ENCODE data around the gene MZB1. TPM values are rescaled to one million over a fixed set of nuclear protein-coding genes. Genes with fewer than 3 reads are reported as not detected.

The MZB1 gene
- polyA plus RNA-seq, 1 of the 3 experiments (the other 2 are of a cell fraction), result not detected

GRCh38 chr5:139439013-139439903 is 49.5 kb upstream of the MZB1 start, which contains the start of gene DNAJC18:
Gene DNAJC18, minus strand, starts transcription at chr5:139439525. Its CDS starts 80 bp downstream, at chr5:139439445.
- Histone ChIP-seq H3K9me3 (no peaks in the 10 kb centered on the region), H3K36me3 (replicated peaks in 1 of 2; ENCODE audit: control insufficient read depth in 1 of 2, insufficient read depth in 2 of 2, low read length in 1 of 2) (peaks cover 0 to 9% of the 10 kb centered on the region in 2 experiments), H3K79me2 (ENCODE audit: insufficient read depth) (no peaks in the 10 kb centered on the region), H3K4me2 (peak within 1 kb of the TSS; percentile 97), H3K4me1 (ENCODE audit: control insufficient read depth in 1 of 2, insufficient read depth in 2 of 2, low read depth in 1 of 2, low read length in 1 of 2) (peaks cover 10% of the 10 kb centered on the region in 2 experiments; a peak in 3 of 4 replicates), H4K20me1 (ENCODE audit: insufficient read depth) (no peaks in the 10 kb centered on the region), H3K4me3 (ENCODE audit: low read depth in 2 of 2, low read length in 1 of 2) (peak within 1 kb of the TSS; percentile 69 to 90), H3K27me3 (ENCODE audit: insufficient read depth) (no peaks in the 10 kb centered on the region), H3K27ac (ENCODE audit: low read depth in 2 of 2, low read length in 1 of 2) (peak within 1 kb of the TSS; percentile 88 to 89), H3K9ac (peak within 1 kb of the TSS; percentile 96), H2AFZ (ENCODE audit: low read depth) (peak within 1 kb of the TSS; percentile 94), H3F3A (replicated peaks; ENCODE audit: insufficient read depth) (peaks cover 10% of the 10 kb centered on the region), H3K9me2 (no peaks in the 10 kb centered on the region)
- CTCF ChIA-PET, result interaction anchor here (0.8 to 1.4 kb wide), 5 partner anchors 17 to 74 kb away, joined by 3 to 8 read pairs (median 3); partner anchors contain the start of gene SPATA24
- TF ChIP-seq RFX5 (IDR thresholded peaks at IDR 0.05; ENCODE audit: low read length), result no peak
- 0 out of 2 replicates have a peak, but pooled peaks have one; percentile 26 for TF ChIP-seq RCOR1 (IDR thresholded peaks at IDR 0.05; ENCODE audit: low read length)
- 0 out of 2 replicates have a peak, but pooled peaks have one; percentile 4 for TF ChIP-seq RAD21 (IDR thresholded peaks at IDR 0.05; ENCODE audit: low read length)
- TF ChIP-seq, protein P1, sequence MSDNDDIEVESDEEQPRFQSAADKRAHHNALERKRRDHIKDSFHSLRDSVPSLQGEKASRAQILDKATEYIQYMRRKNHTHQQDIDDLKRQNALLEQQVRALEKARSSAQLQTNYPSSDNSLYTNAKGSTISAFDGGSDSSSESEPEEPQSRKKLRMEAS (IDR thresholded peaks at IDR 0.05; ENCODE audit: low read depth), result peak; percentile 77; the same call in 1 of the 2 replicates
- TF ChIP-seq REST (IDR thresholded peaks at IDR 0.05; ENCODE audit: low read depth, low read length), result 0 out of 2 replicates have a peak, but pooled peaks have one; percentile 2
- peak; percentile 79 for TF ChIP-seq YY1 (IDR thresholded peaks at IDR 0.05; ENCODE audit: low read depth)
- TF ChIP-seq, protein P2, sequence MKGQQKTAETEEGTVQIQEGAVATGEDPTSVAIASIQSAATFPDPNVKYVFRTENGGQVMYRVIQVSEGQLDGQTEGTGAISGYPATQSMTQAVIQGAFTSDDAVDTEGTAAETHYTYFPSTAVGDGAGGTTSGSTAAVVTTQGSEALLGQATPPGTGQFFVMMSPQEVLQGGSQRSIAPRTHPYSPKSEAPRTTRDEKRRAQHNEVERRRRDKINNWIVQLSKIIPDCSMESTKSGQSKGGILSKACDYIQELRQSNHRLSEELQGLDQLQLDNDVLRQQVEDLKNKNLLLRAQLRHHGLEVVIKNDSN (IDR thresholded peaks at IDR 0.05; ENCODE audit: borderline replicate concordance, low read depth), result no peak
- TF ChIP-seq NFIC (IDR thresholded peaks at IDR 0.05; ENCODE audit: borderline replicate concordance), result no peak
- peak; percentile 62 for TF ChIP-seq CHD2 (IDR thresholded peaks at IDR 0.05; ENCODE audit: low read length, partially characterized antibody)
- TF ChIP-seq POLR2AphosphoS5 (IDR thresholded peaks at IDR 0.05; ENCODE audit: low read depth, low read length), result peak; percentile 68
- TF ChIP-seq TCF12 (IDR thresholded peaks at IDR 0.05), result peak; percentile 16; the same call in 1 of the 2 replicates
- peak; percentile 54; the same call in 1 of the 2 replicates for TF ChIP-seq TAF1 (IDR thresholded peaks at IDR 0.05; ENCODE audit: borderline replicate concordance, low read depth, low read length)
- no peak for TF ChIP-seq PBX3 (IDR thresholded peaks at IDR 0.05)
- peak; percentile 89 for TF ChIP-seq GATA2 (CRISPR knock-in tag; IDR thresholded peaks at IDR 0.05)
- POLR2A ChIA-PET, result interaction anchor here (0.6 to 1.3 kb wide), 7 partner anchors 9 to 122 kb away, joined by 3 to 8 read pairs (median 6); partner anchors contain the start of genes SPATA24 and UBE2D2
- WGBS (ENCODE audit: low lambda C conversion rate), result 1% methylated on average over 17 of the region's 49 CpGs
- DNase-seq, result peak; percentile 95

All from SK-N-SH (cell line).